ENCODE measurements around the gene AARS2.

The AARS2 gene

DNA sequence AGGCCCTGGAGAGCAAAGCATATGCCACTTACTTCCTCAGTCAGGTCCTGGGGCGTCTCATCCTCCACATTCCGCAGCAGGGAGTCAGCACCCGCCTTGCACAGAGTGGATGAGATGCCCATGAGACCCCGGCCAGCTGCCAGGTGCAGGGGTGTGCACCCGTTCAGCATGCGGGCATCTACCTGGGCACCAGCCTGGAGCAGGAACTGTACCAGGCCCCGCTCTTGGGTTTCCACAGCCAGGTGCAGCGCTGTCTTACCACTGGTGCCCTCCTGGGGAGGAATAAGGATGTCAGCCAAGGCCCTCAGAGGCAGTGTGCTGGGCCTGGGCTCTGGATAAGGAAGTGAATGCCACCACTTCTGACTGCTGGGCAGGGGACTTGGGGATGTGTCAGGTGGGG, 53.1 kb downstream of the AARS2 start:
- DNase-seq = no peak

DNA sequence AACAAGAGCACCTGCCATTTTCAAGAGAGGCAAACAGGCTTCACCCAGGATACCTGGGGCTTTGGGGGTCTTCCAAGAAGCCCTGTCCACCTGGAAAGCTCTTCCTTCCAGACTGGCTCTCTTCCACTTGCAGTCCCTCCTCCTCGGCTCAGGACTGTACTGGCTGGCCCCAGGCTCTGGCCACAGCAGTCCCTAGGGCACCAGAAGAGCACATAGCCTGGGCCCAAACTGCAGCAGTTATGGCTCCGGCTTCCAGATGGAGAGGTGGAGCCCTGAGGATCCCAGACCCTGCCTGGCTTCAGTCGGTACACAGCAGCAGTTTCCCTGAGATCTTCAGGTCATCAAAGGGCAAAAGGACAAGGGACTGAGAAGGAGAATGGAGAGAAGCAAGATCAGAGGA, 54.2 kb downstream of the AARS2 start:
- no peak for DNase-seq

DNA sequence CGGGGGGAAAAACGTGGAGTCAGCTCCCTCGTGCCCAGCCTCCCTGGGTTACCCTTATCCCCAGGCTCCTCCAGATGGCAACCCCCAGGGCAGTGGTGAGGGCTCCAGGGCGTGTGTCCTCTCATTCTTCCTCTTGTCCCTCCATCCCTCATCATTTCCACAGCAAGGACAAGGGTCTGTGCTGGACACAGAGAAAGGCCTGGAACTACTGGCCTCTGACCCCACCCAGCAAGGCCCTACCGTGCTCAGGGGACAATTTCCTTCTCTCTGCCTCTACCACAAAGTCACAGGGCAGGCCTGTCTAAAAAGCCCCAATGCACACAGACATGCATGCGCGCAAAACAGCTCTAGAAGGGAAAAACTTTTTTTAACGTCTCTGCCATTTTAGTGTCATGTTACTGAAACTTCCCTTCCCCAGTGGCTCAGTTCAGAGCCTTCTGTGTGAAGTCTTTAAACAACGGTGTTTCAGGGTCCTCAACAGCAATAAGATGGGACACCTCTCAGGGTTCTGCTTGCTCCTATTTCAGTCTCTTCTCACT, 54.8 kb downstream of the AARS2 start:
- no peak for DNase-seq

DNA sequence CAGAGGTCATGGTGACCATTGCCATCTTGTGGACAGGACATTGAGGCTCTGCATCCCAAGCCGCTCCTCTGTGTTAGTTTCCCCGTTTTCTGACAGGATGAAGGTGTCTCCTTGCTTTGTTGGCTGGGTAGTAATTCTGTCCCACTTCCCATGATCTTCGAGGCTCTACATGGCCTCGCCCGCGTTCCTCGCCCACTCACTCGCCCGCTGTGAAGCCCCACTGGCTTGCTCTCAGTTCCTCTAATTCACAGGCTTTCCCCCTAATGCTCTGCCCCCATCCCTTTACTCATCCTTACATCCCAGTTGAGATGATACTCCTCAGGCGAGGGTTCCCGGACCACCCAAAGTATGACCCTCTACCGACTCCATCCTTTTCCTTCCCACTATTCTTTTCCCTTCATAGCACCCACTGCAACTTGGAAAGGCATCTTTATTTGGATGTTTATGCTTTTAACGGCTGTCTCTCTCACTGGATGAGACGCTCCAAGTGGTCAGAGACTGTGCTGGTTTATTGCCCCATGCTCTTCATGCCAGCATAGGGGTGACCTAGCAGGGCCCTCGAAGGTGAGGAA, 55.3 kb downstream of the AARS2 start:
- no peak for DNase-seq

DNA sequence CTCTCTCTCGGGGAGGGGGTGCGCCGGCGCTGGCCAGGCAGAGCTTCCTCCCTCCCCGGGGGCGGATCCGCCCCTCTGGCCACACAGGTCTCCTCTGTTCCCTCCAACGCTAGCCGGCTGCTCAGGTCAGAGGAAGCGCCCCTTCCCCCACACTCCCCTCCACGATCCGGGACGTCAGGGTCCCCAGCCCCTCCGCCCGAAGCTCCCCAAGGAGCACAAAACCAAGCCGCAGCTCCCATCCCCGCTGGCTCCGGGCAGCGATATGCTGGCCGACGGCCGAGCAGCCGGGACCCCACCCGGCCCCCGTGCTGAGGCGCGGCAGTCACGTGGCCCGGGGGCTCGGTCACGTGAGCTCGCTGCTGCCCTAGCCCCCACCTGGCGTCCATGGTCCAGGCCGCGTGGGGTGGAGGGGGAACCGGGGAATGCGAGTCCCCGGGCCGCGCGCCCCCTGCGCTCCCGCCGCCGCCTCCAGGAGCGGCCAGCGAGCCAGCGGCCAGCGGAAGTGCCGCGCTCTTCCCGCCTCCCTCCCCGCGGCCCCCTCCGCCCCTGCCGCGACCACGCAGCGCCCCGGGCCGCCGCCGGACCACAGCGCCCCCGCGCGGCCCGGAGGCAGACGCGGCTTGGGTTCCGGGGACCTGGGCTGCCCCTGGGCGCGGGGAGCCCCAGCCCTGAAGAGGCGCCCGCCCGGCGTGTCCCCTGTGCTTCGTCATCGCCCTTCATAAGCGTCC, 56.0 kb downstream of the AARS2 start, which contains the start of gene SLC35B2:
Gene SLC35B2, minus strand, starts transcription at position 504 of the 728 bp plus-strand sequence. Its CDS starts 118 bp downstream, at position 386.
- no peak for DNase-seq

DNA sequence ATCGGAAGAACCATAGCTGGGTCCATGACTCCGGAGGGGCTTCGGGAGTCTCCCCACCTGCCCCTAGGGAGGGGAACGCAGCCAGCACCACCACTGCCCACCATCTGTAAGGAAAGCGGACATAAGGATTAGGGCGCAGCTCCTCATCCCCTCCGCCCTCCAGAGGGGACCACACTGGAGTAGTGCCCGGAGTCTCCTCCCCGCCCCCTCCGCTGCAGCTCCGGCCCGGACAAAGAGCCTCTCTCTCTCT, 56.4 kb downstream of the AARS2 start:
- no peak for DNase-seq

DNA sequence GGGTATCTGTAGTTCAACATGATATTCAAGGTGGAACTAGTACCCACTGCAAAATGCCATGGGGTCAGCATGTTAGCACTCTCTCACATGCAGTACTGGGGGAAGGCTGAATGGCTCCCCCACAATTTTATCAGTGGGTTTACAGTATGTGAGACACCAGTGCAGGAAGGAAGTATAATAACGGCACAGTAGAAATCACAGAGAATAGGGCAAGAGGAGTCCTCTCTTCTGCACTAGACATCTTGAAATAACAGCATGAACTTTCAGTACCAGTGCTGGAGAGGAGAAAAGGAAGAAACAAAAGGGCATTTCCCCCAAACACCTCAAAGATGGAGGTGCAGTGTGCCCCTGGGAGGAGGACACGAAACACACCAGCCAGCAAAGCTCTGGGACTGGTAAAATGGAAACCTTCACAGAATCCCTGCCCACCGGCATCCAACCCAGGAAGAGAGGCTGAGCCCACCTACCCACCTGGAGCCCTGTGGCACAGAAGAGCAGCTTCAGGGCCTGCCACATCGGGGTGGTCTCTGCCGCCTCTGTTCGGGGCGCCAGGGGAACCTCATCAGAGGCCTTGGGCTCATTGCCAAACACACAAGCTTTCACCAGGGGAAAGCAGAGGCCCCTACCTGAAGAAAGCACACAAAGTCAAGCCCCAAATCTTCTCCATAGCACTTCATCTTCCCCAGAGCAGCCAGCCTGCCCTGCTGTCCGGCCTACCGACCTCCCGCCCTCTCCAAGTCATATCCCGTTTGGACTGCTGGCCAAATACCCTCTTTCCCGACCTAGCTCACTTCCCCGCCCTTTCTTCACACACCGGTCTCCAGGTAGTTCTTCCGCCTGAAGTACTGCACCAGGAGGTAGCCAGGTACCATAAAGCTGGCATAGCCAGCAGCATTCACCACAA, 57.0 kb downstream of the AARS2 start:
- no peak for DNase-seq

DNA sequence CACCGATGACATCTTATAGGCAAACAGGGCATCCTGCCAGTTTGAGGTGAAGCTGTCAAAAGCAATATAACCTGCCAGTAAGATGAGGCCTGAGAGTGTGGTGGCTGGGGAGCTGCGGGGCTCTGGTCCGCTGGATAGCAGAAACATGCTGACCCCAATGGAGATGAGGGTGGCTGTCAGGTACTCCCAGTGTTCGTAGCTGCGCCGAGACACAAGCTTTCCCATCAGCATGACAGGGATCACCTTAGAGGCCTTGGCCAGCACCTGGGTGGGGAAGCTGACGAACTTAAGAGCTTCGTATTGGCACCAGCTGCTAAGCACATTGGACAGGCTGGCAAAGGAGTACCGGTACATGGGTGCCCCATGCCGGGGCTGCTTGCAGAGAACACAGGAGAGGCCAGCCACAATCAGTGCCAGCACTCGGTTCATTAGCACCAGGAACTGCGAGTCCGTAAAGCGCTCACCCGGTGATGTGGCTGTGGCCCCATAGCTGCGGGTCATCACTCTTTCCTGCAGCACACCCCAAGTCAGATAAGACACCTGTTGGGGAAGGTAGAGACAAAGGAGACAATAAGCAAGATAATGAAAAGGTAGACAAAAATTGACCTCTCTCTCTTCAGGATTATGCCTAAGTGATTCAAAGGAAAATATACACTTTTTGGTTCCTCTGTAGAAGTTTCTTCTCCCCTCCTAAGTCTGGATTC, 57.9 kb downstream of the AARS2 start:
- DNase-seq = no peak

DNA sequence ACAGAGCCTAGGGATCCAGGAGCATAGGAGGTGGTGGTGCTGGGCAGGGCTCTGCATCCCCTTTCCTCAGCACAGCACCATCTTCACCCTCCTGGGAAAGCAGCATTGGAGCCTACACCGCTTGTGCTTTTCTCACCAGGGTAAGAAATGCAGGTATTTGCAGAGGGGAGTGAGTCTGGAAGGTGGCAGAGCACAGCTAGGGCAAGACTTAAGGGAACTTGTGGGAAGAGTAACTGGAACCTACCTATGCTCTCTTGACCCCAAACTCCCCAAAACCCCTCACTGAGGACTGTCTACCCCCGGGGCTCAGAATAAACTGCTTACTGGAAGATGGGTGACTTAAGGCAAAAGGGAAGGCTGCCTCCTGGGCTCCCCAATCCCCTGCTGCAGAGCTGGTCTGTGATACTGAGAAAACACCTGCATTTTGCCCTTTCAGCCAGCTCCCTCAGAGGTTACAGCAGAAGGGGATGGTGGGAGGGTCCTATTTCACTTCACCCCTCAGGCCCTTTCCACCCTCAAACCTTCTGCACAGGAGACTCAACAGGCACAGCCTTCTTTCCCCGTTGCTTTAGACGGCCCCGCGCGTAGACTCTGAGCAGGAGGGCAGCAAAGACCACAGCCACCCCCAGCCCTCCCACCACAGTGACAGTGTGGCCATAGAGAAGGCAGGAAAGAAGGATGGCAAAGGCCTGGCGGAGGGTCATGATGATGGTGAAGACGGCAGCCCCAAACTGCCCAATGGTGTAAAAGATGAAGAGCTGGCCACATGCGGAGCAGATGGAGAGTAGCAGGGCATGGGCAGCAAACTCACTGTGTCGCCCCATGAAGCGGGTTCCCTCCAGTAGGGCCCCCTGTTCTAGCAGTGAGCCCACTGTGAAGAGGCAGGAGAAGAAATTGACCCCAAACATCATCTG, 58.7 kb downstream of the AARS2 start:
- DNase-seq = no peak

DNA sequence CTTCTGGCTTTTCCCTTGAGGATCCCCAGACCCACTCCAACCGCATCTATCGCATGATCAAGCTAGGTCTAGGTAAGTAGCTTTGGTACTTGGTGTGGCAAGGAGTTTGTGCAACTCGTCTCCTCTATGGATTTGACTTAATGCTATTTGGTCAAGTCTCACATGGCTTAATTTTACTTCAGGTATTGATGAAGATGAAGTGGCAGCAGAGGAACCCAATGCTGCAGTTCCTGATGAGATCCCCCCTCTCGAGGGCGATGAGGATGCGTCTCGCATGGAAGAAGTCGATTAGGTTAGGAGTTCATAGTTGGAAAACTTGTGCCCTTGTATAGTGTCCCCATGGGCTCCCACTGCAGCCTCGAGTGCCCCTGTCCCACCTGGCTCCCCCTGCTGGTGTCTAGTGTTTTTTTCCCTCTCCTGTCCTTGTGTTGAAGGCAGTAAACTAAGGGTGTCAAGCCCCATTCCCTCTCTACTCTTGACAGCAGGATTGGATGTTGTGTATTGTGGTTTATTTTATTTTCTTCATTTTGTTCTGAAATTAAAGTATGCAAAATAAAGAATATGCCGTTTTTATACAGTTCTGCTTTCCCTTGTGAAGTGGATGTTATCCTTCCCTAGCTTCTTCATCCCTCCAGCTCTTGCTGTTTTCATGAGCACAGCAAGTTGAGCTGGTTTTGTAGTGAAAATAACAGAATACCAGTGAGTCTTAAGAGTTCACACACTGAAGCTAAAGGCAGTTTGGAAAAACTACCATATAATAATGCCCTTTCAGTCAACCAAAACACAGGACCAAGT, 59.6 kb downstream of the AARS2 start:
- DNase-seq = no peak

DNA sequence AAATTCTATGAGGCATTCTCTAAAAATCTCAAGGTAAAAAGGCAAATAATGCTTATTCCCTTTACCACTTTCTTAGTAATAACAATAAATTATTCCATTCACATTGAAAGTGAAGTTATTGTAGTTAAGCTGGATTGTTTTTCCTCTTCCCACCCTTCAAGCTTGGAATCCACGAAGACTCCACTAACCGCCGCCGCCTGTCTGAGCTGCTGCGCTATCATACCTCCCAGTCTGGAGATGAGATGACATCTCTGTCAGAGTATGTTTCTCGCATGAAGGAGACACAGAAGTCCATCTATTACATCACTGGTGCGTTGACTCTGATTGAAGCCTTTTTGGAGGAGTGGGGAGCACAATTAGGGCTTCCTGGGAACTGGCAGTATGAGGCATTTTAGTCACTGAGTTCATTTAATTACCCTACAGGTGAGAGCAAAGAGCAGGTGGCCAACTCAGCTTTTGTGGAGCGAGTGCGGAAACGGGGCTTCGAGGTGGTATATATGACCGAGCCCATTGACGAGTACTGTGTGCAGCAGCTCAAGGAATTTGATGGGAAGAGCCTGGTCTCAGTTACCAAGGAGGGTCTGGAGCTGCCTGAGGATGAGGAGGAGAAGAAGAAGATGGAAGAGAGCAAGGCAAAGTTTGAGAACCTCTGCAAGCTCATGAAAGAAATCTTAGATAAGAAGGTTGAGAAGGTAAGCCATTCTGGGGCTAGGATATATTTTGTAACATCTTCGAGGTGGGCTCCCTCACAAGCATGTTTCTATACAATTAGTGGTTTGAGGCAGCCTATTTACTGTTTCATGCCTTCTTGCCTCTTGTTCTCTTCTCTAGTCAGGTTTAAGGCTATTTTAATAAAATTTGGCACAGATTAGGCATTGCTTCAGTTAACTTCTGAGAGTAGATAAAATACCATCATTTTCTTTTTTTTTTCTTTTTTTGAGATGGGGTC, 61.3 kb downstream of the AARS2 start:
- no peak for DNase-seq

DNA sequence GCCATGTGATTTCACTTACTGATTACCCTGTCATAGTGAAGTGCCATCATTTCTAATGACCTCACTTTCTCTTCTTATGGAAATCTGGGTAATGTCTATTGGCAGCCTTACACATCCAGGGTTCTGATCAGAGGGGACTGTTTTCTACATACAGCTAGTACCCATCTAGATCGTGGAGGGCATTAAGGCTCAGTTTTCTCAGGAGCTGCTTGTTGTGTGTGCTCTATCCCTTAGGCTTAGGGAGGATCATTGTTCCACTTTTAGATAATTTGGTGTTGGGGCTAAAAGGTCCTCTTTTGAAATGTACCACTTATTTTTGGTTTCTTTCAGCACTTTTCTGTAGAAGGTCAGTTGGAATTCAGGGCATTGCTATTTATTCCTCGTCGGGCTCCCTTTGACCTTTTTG, 62.4 kb downstream of the AARS2 start:
- DNase-seq = no peak

DNA sequence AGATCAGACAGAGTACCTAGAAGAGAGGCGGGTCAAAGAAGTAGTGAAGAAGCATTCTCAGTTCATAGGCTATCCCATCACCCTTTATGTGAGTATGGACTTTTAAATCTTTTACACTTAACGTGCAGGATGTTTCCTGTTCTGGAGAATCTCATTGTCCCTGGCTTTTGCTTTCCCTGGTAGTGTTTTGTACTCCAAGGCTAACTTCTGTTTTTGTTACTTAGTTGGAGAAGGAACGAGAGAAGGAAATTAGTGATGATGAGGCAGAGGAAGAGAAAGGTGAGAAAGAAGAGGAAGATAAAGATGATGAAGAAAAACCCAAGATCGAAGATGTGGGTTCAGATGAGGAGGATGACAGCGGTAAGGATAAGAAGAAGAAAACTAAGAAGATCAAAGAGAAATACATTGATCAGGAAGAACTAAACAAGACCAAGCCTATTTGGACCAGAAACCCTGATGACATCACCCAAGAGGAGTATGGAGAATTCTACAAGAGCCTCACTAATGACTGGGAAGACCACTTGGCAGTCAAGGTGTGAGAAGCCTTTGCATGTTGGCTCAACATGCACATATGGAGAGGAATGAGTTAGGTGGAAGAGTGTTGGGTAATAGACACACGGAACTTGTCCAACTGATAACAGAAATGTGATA, 63.0 kb downstream of the AARS2 start:
- DNase-seq = no peak

Measured in GF-D8 (cell line).